Neural cell (in vitro differentiated cells): ENCODE measurements around the gene NECTIN1.

Source experiments
- POLR2AphosphoS5 ChIP-seq: IDR thresholded peaks from 2 replicates; pipeline ENCODE4 v1.6.1; 2012
- TF ChIP-seq, protein P1 (sequence below): fragments of 450-650 bp; IDR thresholded peaks from 2 replicates; pipeline ENCODE4 v1.5.1; 2014; ENCODE audit warnings: antibody characterized with exemption, mild to moderate bottlenecking, moderate library complexity; ENCODE audit not compliant: poor library complexity, severe bottlenecking
- TF ChIP-seq, protein P2 (sequence below): IDR thresholded peaks from 2 replicates; pipeline ENCODE4 v1.6.1; 2012; ENCODE audit warnings: borderline replicate concordance

DNA sequence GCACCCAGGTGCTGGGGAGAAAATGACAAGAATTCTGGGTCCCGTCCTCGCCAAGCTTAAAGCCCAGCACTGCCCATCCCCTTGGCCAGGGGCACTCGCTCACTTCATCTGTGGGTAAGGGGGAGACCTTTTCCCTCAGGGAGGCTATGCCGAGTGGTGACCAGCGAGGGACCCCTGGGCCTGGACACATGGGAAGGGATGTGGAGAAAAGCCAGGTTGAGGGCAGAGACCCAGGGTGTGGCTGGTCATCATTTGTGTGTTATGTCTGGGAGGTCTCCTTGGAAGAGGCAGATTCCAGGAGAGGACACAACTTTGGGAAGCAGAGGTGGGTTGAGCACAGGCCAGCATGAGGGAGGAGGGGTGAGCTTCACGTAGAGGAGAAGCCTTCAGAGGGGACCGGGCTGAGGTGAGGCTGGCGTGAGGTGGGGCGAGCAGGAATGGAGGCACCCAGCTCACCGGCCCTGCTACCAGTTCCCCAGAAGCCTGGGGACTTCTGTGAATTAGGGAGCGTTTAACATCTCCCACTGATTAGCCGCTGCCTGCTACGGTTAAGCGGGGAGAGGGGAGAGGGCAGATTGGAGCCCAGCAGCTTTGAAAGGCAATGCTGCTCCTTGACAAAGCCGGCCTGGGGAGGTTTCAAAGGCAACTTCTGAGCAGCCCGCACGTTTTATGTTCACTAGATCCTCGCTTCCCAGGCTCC lies 25.8 kb upstream of the NECTIN1 start:
- TF ChIP-seq, protein P1, sequence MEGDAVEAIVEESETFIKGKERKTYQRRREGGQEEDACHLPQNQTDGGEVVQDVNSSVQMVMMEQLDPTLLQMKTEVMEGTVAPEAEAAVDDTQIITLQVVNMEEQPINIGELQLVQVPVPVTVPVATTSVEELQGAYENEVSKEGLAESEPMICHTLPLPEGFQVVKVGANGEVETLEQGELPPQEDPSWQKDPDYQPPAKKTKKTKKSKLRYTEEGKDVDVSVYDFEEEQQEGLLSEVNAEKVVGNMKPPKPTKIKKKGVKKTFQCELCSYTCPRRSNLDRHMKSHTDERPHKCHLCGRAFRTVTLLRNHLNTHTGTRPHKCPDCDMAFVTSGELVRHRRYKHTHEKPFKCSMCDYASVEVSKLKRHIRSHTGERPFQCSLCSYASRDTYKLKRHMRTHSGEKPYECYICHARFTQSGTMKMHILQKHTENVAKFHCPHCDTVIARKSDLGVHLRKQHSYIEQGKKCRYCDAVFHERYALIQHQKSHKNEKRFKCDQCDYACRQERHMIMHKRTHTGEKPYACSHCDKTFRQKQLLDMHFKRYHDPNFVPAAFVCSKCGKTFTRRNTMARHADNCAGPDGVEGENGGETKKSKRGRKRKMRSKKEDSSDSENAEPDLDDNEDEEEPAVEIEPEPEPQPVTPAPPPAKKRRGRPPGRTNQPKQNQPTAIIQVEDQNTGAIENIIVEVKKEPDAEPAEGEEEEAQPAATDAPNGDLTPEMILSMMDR, result no peak
- TF ChIP-seq, protein P2, sequence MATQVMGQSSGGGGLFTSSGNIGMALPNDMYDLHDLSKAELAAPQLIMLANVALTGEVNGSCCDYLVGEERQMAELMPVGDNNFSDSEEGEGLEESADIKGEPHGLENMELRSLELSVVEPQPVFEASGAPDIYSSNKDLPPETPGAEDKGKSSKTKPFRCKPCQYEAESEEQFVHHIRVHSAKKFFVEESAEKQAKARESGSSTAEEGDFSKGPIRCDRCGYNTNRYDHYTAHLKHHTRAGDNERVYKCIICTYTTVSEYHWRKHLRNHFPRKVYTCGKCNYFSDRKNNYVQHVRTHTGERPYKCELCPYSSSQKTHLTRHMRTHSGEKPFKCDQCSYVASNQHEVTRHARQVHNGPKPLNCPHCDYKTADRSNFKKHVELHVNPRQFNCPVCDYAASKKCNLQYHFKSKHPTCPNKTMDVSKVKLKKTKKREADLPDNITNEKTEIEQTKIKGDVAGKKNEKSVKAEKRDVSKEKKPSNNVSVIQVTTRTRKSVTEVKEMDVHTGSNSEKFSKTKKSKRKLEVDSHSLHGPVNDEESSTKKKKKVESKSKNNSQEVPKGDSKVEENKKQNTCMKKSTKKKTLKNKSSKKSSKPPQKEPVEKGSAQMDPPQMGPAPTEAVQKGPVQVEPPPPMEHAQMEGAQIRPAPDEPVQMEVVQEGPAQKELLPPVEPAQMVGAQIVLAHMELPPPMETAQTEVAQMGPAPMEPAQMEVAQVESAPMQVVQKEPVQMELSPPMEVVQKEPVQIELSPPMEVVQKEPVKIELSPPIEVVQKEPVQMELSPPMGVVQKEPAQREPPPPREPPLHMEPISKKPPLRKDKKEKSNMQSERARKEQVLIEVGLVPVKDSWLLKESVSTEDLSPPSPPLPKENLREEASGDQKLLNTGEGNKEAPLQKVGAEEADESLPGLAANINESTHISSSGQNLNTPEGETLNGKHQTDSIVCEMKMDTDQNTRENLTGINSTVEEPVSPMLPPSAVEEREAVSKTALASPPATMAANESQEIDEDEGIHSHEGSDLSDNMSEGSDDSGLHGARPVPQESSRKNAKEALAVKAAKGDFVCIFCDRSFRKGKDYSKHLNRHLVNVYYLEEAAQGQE, result no peak
- no peak for TF ChIP-seq POLR2AphosphoS5
